Uterus (tissue), 2 donors: ENCODE measurements around the gene NDC1.
"Not testable (repeated sequence)": the region's sequence is repeated elsewhere in the genome, so short reads cannot be mapped to it uniquely, and the experiment has no call there.

Source experiments
- POLR2A ChIP-seq, 2 donors: fragments of 450-650 bp; IDR thresholded peaks; one replicate each; pipeline ENCODE4 v1.6.1; 2016; ENCODE audit warnings: antibody characterized with exemption in 2 of 2, mild to moderate bottlenecking in 1 of 2, moderate library complexity in 1 of 2
- TF ChIP-seq, protein P1 (sequence below), 4 experiments: fragments of 200-600 bp in 2 of 4; fragments of 450-650 bp in 2 of 4; sonication (generic) in 2 of 4; IDR thresholded peaks; one replicate each; pipeline ENCODE4 v1.5.1; 2016 to 2019; ENCODE audit warnings: antibody characterized with exemption in 4 of 4, mild to moderate bottlenecking in 2 of 4, moderate library complexity in 1 of 4

DNA sequence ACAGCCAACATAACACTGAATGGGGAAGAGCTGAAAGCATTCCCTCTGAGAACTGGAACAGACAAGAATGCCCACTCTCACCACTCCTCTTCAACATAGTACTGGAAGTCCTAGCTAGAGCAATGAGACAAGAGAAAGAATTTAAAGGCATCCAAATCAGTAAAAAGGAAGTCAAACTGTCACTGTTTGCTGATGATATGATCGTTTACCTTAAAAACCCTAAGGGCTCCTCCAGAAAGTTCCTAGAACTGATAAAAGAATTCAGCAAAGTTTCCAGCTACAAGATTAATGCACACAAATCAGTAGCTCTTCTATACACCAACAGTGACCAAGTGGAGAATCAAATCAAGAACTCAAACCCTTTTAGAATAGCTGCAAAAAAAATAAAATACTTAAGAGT, 22.6 kb downstream of the NDC1 start:
- TF ChIP-seq, protein P1, sequence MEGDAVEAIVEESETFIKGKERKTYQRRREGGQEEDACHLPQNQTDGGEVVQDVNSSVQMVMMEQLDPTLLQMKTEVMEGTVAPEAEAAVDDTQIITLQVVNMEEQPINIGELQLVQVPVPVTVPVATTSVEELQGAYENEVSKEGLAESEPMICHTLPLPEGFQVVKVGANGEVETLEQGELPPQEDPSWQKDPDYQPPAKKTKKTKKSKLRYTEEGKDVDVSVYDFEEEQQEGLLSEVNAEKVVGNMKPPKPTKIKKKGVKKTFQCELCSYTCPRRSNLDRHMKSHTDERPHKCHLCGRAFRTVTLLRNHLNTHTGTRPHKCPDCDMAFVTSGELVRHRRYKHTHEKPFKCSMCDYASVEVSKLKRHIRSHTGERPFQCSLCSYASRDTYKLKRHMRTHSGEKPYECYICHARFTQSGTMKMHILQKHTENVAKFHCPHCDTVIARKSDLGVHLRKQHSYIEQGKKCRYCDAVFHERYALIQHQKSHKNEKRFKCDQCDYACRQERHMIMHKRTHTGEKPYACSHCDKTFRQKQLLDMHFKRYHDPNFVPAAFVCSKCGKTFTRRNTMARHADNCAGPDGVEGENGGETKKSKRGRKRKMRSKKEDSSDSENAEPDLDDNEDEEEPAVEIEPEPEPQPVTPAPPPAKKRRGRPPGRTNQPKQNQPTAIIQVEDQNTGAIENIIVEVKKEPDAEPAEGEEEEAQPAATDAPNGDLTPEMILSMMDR (IDR thresholded peaks at IDR 0.05): not testable (repeated sequence)
- not testable (repeated sequence) for TF ChIP-seq POLR2A (IDR thresholded peaks at IDR 0.05)
